ENCODE data around the gene NAT14. TPM values are rescaled to one million over a fixed set of nuclear protein-coding genes. Genes with fewer than 3 reads are reported as not detected.

The NAT14 gene
- total RNA-seq, 1 experiment from 2014 or later, result 45.2 TPM

DNA sequence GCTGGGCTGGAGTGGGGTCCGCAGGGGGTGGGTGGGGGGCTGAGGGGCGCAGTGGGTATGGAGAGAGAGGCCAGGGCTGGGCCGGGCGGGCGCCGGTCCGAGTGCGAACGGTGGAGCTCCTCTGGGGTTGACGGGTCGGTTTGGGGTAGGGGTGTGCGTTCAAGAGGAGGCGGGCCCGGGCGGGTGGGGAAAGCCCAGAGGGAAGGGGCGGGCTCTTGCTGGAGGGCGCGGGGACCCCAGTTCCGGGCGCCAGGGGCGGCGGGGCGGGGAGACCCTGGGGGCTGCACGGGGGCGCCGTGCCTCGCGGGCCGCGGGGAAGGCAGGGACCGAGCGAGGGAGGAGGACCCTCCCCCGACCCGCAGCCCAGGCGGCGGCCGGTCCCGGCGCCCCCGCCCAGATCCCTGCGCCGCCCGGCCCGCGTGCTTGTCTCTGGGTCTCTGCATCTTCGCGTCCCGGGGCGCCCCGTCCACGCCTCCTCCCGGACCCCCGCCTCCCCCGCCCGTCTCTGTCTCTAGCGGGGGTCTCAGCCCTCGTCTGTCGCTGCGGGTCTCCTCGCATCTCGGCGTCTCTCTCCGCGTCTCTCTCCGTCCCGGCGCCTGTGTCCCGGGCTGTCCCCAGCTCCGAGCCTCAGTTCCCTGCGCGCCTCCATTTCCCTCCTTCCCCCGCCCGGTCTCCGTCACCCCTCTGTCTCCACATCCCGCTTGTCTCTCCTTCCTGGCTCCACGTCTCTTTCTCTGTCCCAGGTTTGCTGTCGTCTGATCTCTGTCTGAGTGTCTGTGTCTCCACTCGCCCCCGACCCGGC, 33.6 kb upstream of the NAT14 start:
- CTCF ChIA-PET, result interaction anchor here (0.6 to 0.7 kb wide), 3 partner anchors 27 to 882 kb away, joined by 3 to 8 read pairs (median 3); no protein-coding TSS in a partner anchor
- Histone ChIP-seq H3K27me3 (replicated peaks; ENCODE audit: control insufficient read depth, insufficient read depth, low read length) (peaks cover 2% of the 10 kb centered on the region; the same call in 1 of the 2 replicates), H3K4me1 (peaks cover 18% of the 10 kb centered on the region; the same call in 1 of the 2 replicates), H3K36me3 (ENCODE audit: control insufficient read depth, insufficient read depth, low read length) (no peaks in the 10 kb centered on the region; the same call in none of the 2 replicates), H3K9me3 (no peaks in the 10 kb centered on the region), H3K4me3 (ENCODE audit: low read depth, low read length) (peak overlapping the region; percentile 34)
- H3K9me3 Mint-ChIP-seq (ENCODE audit: unreplicated experiment), result no peaks in the 10 kb centered on the region
- TF ChIP-seq, protein P1, sequence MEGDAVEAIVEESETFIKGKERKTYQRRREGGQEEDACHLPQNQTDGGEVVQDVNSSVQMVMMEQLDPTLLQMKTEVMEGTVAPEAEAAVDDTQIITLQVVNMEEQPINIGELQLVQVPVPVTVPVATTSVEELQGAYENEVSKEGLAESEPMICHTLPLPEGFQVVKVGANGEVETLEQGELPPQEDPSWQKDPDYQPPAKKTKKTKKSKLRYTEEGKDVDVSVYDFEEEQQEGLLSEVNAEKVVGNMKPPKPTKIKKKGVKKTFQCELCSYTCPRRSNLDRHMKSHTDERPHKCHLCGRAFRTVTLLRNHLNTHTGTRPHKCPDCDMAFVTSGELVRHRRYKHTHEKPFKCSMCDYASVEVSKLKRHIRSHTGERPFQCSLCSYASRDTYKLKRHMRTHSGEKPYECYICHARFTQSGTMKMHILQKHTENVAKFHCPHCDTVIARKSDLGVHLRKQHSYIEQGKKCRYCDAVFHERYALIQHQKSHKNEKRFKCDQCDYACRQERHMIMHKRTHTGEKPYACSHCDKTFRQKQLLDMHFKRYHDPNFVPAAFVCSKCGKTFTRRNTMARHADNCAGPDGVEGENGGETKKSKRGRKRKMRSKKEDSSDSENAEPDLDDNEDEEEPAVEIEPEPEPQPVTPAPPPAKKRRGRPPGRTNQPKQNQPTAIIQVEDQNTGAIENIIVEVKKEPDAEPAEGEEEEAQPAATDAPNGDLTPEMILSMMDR (IDR thresholded peaks at IDR 0.05; ENCODE audit: insufficient read depth in 1 of 2, low read depth in 1 of 2, low read length in 1 of 2, severe bottlenecking in 1 of 2, unreplicated experiment in 1 of 2), result no peak
- intact Hi-C loops (cut with micrococcal nuclease; ENCODE audit: unreplicated experiment), result no loop called here
- DNase-seq, result no peak
- peak overlapping the region; percentile 83 for H3K4me3 Mint-ChIP-seq (ENCODE audit: unreplicated experiment)
- peaks cover 19% of the 10 kb centered on the region for H3K27me3 Mint-ChIP-seq (ENCODE audit: insufficient read depth, unreplicated experiment)
- H3K4me1 Mint-ChIP-seq (ENCODE audit: low read depth, unreplicated experiment), result peaks cover 15% of the 10 kb centered on the region
- BruUV-seq (replicated peaks), result no TSS peak
- H3K36me3 Mint-ChIP-seq (ENCODE audit: insufficient read depth, unreplicated experiment), result peaks cover 8% of the 10 kb centered on the region
- H3K27ac Mint-ChIP-seq (ENCODE audit: unreplicated experiment), result no peak overlapping the region
- POLR2A ChIA-PET, result interaction anchor here (0.7 kb wide), 1 partner anchor 44 kb away, joined by 17 read pairs; the partner anchor contains the start of gene UBE2S

GRCh38 chr19:55451965-55452748, 32.8 kb upstream of the NAT14 start:
- no peak for DNase-seq
- H3K27ac Mint-ChIP-seq (ENCODE audit: unreplicated experiment), result no peak overlapping the region
- TF ChIP-seq, protein P1 (IDR thresholded peaks at IDR 0.05; ENCODE audit: insufficient read depth in 1 of 2, low read depth in 1 of 2, low read length in 1 of 2, severe bottlenecking in 1 of 2, unreplicated experiment in 1 of 2), result no peak
- Histone ChIP-seq H3K36me3 (ENCODE audit: control insufficient read depth, insufficient read depth, low read length) (no peaks in the 10 kb centered on the region; the same call in none of the 2 replicates), H3K9me3 (no peaks in the 10 kb centered on the region), H3K27me3 (replicated peaks; ENCODE audit: control insufficient read depth, insufficient read depth, low read length) (peaks cover 2% of the 10 kb centered on the region; the same call in 1 of the 2 replicates), H3K4me3 (ENCODE audit: low read depth, low read length) (peak overlapping the region; percentile 34), H3K4me1 (peaks cover 18% of the 10 kb centered on the region; the same call in 1 of the 2 replicates)
- no peaks in the 10 kb centered on the region for H3K9me3 Mint-ChIP-seq (ENCODE audit: unreplicated experiment)
- ChIA-PET POLR2A (interaction anchor here (1.1 kb wide), 1 partner anchor 44 kb away, joined by 3 read pairs; the partner anchor contains the start of gene UBE2S), CTCF (interaction anchor here (0.7 kb wide), 1 partner anchor 881 kb away, joined by 3 read pairs; no protein-coding TSS in a partner anchor)
- no TSS peak for BruUV-seq (replicated peaks)
- intact Hi-C loops (cut with micrococcal nuclease; ENCODE audit: unreplicated experiment), result loop anchor here (1.0 kb wide), 1 partner anchor 9 kb away; the partner anchor contains the start of gene ISOC2
- peak overlapping the region; percentile 83 for H3K4me3 Mint-ChIP-seq (ENCODE audit: unreplicated experiment)
- H3K27me3 Mint-ChIP-seq (ENCODE audit: insufficient read depth, unreplicated experiment), result peaks cover 19% of the 10 kb centered on the region
- peaks cover 8% of the 10 kb centered on the region for H3K36me3 Mint-ChIP-seq (ENCODE audit: insufficient read depth, unreplicated experiment)
- peaks cover 15% of the 10 kb centered on the region for H3K4me1 Mint-ChIP-seq (ENCODE audit: low read depth, unreplicated experiment)

Measured in Caco-2 (cell line).